ENCODE results near the gene ITPR2. TPM values are rescaled to one million over a fixed set of nuclear protein-coding genes. Genes with fewer than 3 reads are reported as not detected.

Gene ITPR2
- total RNA-seq, 1 experiment from 2014 or later: 4.0 TPM

DNA sequence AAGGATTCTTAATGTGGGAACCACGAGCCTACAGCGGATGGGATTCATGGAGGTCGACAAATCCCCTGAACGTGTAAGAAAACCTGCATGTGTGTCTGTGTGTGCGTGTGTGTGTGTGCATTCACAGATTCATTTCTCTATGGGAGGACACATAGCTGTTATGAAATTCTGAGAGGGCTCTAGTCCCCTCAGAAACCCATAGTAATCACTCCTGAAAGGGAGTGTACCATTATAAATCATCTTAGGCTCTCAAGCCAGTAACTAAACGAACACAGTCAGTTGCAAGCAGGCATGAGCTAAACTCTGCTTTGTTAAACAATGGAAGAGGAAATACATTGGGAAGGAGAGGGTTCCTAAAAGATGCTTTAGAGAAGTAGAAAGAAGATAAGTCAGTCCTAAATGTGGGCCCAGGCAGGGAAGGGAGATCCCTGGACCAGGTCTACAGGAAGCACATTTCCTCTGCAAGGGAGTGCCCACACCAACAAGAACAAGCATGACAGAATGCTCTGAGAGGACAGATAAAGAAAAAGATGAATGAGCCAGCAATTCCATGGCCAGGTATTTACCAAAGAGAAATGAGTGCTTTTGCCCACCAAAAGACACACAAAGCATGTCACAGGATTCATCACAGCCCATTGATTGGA lies 91.3 kb downstream of the ITPR2 start:
- Histone ChIP-seq H3K27ac (ENCODE audit: low read length) (no peak overlapping the region), H4K20me1 (ENCODE audit: low read length) (no peaks in the 10 kb centered on the region), H3K4me2 (ENCODE audit: low read length) (no peak overlapping the region), H3F3A (ENCODE audit: low read length, unreplicated experiment) (no peaks in the 10 kb centered on the region), H3K4me3 (ENCODE audit: low read length) (no peak overlapping the region), H3K4me1 (ENCODE audit: insufficient read depth, low read length) (peaks cover 17% of the 10 kb centered on the region), H3K27me3 (ENCODE audit: low read length) (no peaks in the 10 kb centered on the region), H3K79me2 (ENCODE audit: low read length) (no peaks in the 10 kb centered on the region), H3K9me2 (replicated peaks; ENCODE audit: low read length) (no peaks in the 10 kb centered on the region), H3K9ac (ENCODE audit: low read length) (no peak overlapping the region), H3K36me3 (ENCODE audit: low read depth, low read length) (no peaks in the 10 kb centered on the region), H3K9me3 (ENCODE audit: low read length) (no peaks in the 10 kb centered on the region), H2AFZ (ENCODE audit: low read length) (no peak overlapping the region)
- BruUV-seq (replicated peaks): no TSS peak
- TF ChIP-seq EZH2phosphoT487 (IDR thresholded peaks at IDR 0.05; ENCODE audit: borderline replicate concordance, low read length) (no peak), CTCF (conservative IDR thresholded peaks at IDR 0.05; ENCODE audit: low read depth, low read length) (no peak), EZH2 (IDR thresholded peaks at IDR 0.05; ENCODE audit: low read length, unreplicated experiment) (no peak)
- DNase-seq: no peak
- intact Hi-C loops (cut with micrococcal nuclease): no loop called here
- ChIA-PET POLR2A (ENCODE audit: unreplicated experiment) (no interaction called here), CTCF (no interaction called here)
- no peak for ATAC-seq

DNA sequence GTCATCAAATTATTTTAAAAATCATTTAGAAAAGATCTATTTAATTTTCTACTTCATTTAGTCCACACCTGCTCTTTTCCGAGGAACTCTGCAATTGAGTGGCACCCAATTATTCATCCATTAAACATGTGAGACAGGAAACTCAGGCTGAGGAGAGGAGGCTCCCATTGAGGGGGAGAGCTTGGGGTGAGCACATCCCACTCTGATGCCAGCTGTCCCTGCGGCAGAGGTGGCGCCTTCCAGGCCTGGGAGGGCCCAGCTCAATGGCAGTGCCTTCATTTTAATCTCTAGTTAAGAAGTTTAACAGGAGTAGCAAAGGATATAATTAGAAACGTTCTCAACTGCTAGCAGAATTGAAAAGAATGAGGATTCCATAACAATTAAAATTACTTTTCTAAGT lies 92.0 kb downstream of the ITPR2 start:
- DNase-seq (no peak), ATAC-seq (no peak)
- H3K79me2 ChIP-seq (ENCODE audit: low read length): no peaks in the 10 kb centered on the region
- peaks cover 12% of the 10 kb centered on the region for H3K4me1 ChIP-seq (ENCODE audit: insufficient read depth, low read length)
- ChIA-PET POLR2A (ENCODE audit: unreplicated experiment) (no interaction called here), CTCF (no interaction called here)
- no peak overlapping the region for H3K4me2 ChIP-seq (ENCODE audit: low read length)
- H3K9ac ChIP-seq (ENCODE audit: low read length): no peak overlapping the region
- no peak overlapping the region for H3K4me3 ChIP-seq (ENCODE audit: low read length)
- intact Hi-C loops (cut with micrococcal nuclease): no loop called here
- no peak overlapping the region for H3K27ac ChIP-seq (ENCODE audit: low read length)
- H3K9me3 ChIP-seq (ENCODE audit: low read length): no peaks in the 10 kb centered on the region
- H3F3A ChIP-seq (ENCODE audit: low read length, unreplicated experiment): no peaks in the 10 kb centered on the region
- H3K27me3 ChIP-seq (ENCODE audit: low read length): no peaks in the 10 kb centered on the region
- no peaks in the 10 kb centered on the region for H4K20me1 ChIP-seq (ENCODE audit: low read length)
- H3K9me2 ChIP-seq (replicated peaks; ENCODE audit: low read length): no peaks in the 10 kb centered on the region
- H2AFZ ChIP-seq (ENCODE audit: low read length): no peak overlapping the region
- H3K36me3 ChIP-seq (ENCODE audit: low read depth, low read length): no peaks in the 10 kb centered on the region
- no TSS peak for BruUV-seq (replicated peaks)
- TF ChIP-seq EZH2phosphoT487 (IDR thresholded peaks at IDR 0.05; ENCODE audit: borderline replicate concordance, low read length): no peak
- no peak for TF ChIP-seq EZH2 (IDR thresholded peaks at IDR 0.05; ENCODE audit: low read length, unreplicated experiment)
- no peak for TF ChIP-seq CTCF (conservative IDR thresholded peaks at IDR 0.05; ENCODE audit: low read depth, low read length)

DNA sequence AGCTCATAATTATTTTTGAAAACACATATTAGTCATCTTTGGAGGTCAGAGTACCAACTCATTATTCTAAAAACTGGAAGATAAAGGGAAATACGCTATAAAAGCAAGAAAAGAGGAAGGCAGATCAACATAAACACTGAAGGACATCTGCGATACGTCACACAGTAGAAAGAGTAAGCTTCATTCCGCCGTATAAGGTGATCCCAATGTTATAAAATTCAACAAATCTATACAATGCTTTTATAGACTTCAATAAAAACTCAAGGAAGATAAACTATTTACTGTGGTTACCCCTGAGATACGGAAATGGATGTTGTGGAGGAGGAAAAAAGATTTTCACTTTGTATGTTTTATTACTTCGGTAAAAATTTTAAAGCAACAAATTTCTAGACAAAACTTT lies 92.6 kb downstream of the ITPR2 start:
- H3K36me3 ChIP-seq (ENCODE audit: low read depth, low read length): no peaks in the 10 kb centered on the region
- DNase-seq: no peak
- H3K4me1 ChIP-seq (ENCODE audit: insufficient read depth, low read length): peaks cover 12% of the 10 kb centered on the region
- ChIA-PET POLR2A (ENCODE audit: unreplicated experiment) (interaction anchor here (0.6 kb wide), 1 partner anchor 14 kb away, joined by 6 read pairs; no protein-coding TSS in a partner anchor), CTCF (no interaction called here)
- TF ChIP-seq EZH2 (IDR thresholded peaks at IDR 0.05; ENCODE audit: low read length, unreplicated experiment): no peak
- no peak for TF ChIP-seq EZH2phosphoT487 (IDR thresholded peaks at IDR 0.05; ENCODE audit: borderline replicate concordance, low read length)
- TF ChIP-seq CTCF (conservative IDR thresholded peaks at IDR 0.05; ENCODE audit: low read depth, low read length): no peak
- intact Hi-C loops (cut with micrococcal nuclease): no loop called here
- no peak overlapping the region for H3K27ac ChIP-seq (ENCODE audit: low read length)
- H3K79me2 ChIP-seq (ENCODE audit: low read length): no peaks in the 10 kb centered on the region
- no peak overlapping the region for H3K9ac ChIP-seq (ENCODE audit: low read length)
- H3K4me2 ChIP-seq (ENCODE audit: low read length): no peak overlapping the region
- no TSS peak for BruUV-seq (replicated peaks)
- no peak overlapping the region for H2AFZ ChIP-seq (ENCODE audit: low read length)
- H3F3A ChIP-seq (ENCODE audit: low read length, unreplicated experiment): no peaks in the 10 kb centered on the region
- no peaks in the 10 kb centered on the region for H3K9me3 ChIP-seq (ENCODE audit: low read length)
- no peaks in the 10 kb centered on the region for H3K9me2 ChIP-seq (replicated peaks; ENCODE audit: low read length)
- H4K20me1 ChIP-seq (ENCODE audit: low read length): no peaks in the 10 kb centered on the region
- peak; percentile 49; the same call in 1 of the 2 replicates for ATAC-seq
- H3K4me3 ChIP-seq (ENCODE audit: low read length): no peak overlapping the region
- H3K27me3 ChIP-seq (ENCODE audit: low read length): no peaks in the 10 kb centered on the region

All from PC-3 (cell line).